ENCODE measurements around the gene GLOD4.
"Not testable (repeated sequence)": the region's sequence is repeated elsewhere in the genome, so short reads cannot be mapped to it uniquely, and the experiment has no call there.

Gene GLOD4

DNA sequence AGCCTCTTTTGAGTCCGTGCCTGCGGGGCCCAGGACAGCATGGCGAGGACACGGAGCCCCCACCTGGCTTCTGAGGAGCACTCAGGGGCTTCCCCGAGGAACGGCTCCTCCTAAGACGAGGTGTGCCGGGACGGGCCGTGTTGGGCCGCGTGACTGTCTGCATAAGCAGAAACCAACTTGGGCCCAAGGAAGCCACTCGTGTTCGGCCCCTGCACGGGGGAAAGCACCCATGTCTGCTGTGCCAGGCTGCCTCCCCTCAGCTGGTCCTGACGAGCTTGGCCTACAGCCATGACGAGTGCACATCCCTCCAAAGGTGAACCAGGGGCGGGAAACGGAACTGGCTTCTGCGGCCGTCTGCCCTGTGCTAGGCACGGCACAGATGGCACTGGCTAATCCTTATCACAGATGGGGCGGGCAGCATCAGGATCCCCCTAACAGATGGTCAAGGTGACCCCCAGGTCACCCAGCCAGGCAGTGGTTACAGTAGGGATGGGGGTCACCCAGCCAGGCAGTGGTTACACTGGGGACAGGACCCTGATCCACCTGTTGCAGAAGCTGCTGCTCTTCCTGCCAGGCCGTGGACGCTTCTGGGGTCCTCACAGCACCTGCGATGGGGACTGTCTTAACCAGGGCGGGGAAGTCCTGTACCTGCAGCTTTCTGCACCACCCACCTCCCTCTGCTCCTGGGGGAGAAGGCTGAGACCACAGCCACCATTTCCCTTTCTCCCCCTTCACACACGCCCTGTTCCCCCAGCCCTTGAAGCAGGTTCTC is 25.6 kb upstream of the GLOD4 start:
- DNase-seq (ENCODE audit: low read depth) = no peak
- no peak overlapping the region for H3K4me3 ChIP-seq (ENCODE audit: control insufficient read depth, low read depth, low read length)
- TF ChIP-seq, protein P1, sequence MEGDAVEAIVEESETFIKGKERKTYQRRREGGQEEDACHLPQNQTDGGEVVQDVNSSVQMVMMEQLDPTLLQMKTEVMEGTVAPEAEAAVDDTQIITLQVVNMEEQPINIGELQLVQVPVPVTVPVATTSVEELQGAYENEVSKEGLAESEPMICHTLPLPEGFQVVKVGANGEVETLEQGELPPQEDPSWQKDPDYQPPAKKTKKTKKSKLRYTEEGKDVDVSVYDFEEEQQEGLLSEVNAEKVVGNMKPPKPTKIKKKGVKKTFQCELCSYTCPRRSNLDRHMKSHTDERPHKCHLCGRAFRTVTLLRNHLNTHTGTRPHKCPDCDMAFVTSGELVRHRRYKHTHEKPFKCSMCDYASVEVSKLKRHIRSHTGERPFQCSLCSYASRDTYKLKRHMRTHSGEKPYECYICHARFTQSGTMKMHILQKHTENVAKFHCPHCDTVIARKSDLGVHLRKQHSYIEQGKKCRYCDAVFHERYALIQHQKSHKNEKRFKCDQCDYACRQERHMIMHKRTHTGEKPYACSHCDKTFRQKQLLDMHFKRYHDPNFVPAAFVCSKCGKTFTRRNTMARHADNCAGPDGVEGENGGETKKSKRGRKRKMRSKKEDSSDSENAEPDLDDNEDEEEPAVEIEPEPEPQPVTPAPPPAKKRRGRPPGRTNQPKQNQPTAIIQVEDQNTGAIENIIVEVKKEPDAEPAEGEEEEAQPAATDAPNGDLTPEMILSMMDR (conservative IDR thresholded peaks at IDR 0.05; ENCODE audit: control insufficient read depth, insufficient read depth, low read depth, low read length) = no peak

DNA sequence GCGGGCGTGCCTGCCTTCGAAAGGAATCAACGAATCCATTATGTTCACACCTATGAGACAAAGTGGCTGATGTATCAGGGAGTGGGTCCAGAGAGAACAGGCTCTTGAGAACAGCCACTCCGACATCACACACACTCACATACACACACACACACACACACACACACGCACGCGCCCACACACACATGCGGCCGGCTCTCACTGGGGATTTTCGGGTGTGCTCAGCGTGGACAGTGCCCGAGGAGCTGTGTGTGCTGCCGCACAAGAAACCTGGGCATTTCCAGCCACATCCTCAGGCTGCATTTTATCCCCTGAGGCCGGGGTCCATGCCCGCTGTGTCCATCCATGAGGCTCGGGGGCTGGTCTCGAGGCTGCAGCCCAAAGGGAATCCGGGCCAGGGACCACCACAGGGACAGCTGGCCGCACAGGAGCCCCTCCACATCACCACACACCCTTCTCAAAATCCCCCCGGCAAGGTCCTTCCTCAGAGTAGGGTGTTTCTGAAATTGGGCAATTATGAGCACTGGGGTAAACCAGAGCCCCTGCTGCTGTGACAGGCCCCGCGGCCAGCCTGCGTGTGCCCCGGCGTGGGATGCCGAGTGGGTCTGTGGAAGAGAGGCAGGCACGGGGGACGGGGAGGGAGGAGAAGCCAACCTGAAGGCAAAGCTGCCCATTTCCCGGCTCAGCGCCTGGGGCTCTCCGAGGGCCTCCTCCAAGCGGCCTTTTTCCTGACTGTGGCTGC is 24.9 kb upstream of the GLOD4 start:
- TF ChIP-seq, protein P1 (conservative IDR thresholded peaks at IDR 0.05; ENCODE audit: control insufficient read depth, insufficient read depth, low read depth, low read length) = no peak

DNA sequence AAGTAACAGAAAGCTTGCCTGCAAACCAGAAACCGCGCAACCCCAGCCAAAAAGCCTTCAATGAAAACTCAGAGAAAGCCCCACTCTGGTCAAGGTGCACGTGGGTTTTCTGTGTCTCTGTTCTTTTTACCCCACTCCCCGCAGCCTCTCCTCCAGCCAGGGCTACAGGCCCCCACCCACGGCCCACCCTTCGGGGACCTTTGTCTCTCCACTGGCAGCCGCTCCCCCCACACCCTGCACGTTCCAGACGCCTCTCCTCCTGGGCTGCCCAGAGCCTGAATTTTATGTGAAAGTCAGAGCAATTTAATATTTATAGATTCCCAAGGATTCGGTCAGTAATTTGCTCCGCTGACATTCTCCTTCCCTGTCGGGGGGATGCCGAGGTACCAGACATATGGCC is 24.3 kb upstream of the GLOD4 start:
- DNase-seq (ENCODE audit: low read depth) = no peak
- TF ChIP-seq, protein P1 (conservative IDR thresholded peaks at IDR 0.05; ENCODE audit: control insufficient read depth, insufficient read depth, low read depth, low read length) = no peak
- no peak overlapping the region for H3K4me3 ChIP-seq (ENCODE audit: control insufficient read depth, low read depth, low read length)

More for the DNA sequence above, 24.9 kb upstream of the GLOD4 start:
- no peak overlapping the region for H3K4me3 ChIP-seq (ENCODE audit: control insufficient read depth, low read depth, low read length)
- DNase-seq (ENCODE audit: low read depth) = no peak

DNA sequence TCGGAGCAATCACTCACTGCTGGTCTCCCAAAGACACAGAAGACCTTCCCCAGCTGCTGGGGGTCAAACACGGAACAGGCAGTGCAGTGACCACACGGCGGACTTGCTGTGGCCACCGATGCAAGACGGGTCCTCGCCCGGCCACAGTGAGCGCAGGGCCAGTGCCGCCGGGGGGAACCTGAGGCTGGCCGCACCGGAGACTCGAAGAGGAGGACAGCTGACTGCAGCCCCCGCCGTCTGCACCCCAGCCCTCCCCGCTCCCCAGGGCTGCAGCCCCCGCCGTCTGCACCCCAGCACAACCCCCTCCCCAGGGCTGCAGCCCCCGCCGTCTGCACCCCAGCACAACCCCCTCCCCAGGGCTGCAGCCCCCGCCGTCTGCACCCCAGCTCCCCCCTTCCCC is 23.8 kb upstream of the GLOD4 start:
- not testable (repeated sequence) for DNase-seq (ENCODE audit: low read depth); H3K4me3 ChIP-seq (ENCODE audit: control insufficient read depth, low read depth, low read length)

DNA sequence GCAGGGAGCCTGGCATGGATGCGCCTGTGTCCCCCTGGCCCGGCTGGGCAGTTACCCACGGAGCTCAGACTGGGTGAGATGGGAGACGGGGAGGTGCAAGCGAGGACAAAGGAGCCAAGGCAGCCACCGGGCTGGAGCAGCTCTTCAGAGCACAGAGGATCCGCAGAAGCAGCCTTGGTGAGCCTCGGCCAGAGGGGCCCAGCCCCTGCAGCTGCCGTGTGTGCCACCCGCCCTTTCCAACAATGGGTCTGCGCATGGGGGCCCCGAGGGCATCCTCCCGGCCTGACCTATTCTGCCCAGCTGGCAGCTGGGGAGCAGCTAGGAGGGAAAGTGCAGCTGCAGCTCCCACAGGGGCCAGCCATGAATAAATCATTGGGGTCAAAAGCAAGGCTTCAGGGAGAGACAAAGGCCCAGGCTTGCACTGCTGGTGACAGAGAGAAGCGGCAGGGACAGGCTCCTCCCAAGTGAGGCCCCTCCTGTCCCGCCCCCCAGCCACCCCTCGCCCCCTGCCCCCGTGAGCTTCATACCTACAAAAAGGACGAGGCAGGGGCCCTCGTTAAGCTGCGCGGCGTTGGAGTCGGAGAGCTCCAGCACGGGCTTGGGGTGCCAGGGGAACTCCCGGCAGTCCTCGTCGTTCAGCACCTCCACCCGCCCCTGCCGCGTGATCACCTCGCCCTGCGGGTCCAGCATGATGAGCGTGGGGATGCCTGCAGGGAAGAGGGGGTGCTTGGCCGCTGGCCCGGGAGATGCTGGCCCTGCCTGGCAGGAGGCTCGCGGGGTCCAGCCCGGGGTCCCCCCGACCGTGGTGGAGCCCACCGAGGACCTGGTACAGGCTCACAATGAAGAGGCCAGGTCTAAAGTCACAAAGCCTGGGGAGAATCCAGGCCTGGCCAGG is 22.7 kb upstream of the GLOD4 start:
- no peak overlapping the region for H3K4me3 ChIP-seq (ENCODE audit: control insufficient read depth, low read depth, low read length)
- TF ChIP-seq, protein P1 (conservative IDR thresholded peaks at IDR 0.05; ENCODE audit: control insufficient read depth, insufficient read depth, low read depth, low read length) = no peak
- no peak for DNase-seq (ENCODE audit: low read depth)

DNA sequence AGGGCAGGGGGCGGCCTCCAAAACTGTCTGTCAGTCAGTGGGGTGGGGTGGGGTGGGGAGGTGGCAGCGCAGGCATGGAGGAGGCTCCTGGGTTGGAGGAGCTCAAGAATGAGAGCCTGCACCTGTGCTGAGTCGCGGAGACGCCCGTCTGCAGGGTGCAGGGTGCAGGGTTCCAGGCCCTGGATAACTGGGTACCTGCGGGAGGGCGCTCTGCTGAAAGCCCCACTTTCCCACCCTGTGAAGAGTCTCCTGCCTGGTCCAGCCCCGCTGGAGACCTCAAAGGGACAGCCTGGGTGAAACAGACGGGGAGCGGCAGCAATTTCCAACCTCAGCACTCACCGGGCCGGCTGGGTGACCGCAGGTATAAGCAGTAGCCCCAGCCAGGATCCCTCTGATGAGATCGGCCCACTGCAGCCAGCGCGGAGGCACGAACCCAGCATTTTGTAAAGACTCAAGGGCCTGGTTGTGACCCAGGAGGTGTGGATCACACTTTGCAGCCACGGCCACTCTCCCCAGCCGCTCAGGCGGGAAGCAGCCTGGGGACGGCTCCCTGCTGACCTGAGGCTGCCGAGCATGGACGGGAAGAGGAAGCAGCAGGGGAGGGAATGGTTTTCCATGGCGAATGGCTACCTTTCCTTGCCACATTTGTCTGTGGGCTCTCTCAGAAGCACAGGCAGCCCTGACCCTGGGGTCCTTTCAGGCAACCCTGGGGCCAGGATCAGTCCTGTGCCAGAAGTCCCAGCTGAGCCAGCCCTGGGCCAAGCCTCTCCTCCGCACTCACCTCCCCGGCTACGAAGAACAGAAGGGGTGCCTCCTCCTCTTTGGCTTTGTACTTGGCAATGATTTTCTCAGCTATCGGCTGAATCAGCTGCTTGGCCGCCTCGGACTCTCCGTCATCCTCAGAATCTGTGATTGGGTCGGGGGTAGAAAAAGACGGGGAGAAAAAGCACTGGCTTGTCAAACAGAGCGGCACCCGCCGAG is 21.1 kb upstream of the GLOD4 start:
- TF ChIP-seq, protein P1 (conservative IDR thresholded peaks at IDR 0.05; ENCODE audit: control insufficient read depth, insufficient read depth, low read depth, low read length) = no peak
- DNase-seq (ENCODE audit: low read depth) = no peak
- H3K4me3 ChIP-seq (ENCODE audit: control insufficient read depth, low read depth, low read length) = no peak overlapping the region
